ENCODE results near the gene PCDHB1.
"Not testable (repeated sequence)": the region's sequence is repeated elsewhere in the genome, so short reads cannot be mapped to it uniquely, and the experiment has no call there.

Gene PCDHB1

GRCh38 chr5:141077826-141078225 lies 26.7 kb downstream of the PCDHB1 start:
- no peak for DNase-seq (ENCODE audit: low read depth)

GRCh38 chr5:141082228-141082627 lies 31.1 kb downstream of the PCDHB1 start:
- no peak for DNase-seq (ENCODE audit: low read depth)

- DNase-seq (ENCODE audit: low read depth), result peak; percentile 2
These were observed 33.4 kb downstream of the PCDHB1 start for GRCh38 chr5:141084487-141084989.

- no peak for DNase-seq (ENCODE audit: low read depth)
These were observed 43.5 kb downstream of the PCDHB1 start, which contains the start of gene PCDHB2 for GRCh38 chr5:141094481-141095262. PCDHB2 (plus strand) TSS chr5:141094615; CDS start chr5:141094791, 176 bp downstream.

- no peak for DNase-seq (ENCODE audit: low read depth)
These were observed 44.1 kb downstream of the PCDHB1 start for GRCh38 chr5:141095263-141095641.

- DNase-seq (ENCODE audit: low read depth), result not testable (repeated sequence)
These were observed 45.0 kb downstream of the PCDHB1 start for GRCh38 chr5:141096181-141096580.

GRCh38 chr5:141096586-141096985 lies 45.4 kb downstream of the PCDHB1 start:
- DNase-seq (ENCODE audit: low read depth), result not testable (repeated sequence)

- DNase-seq (ENCODE audit: low read depth), result peak; percentile 14
These were observed 49.1 kb downstream of the PCDHB1 start, which contains the start of gene PCDHB3 for GRCh38 chr5:141100243-141100805. PCDHB3 (plus strand) TSS chr5:141100473; CDS start chr5:141100650, 177 bp downstream.

- DNase-seq (ENCODE audit: low read depth), result no peak
These were observed 49.9 kb downstream of the PCDHB1 start for GRCh38 chr5:141101059-141101458.

GRCh38 chr5:141102070-141102469 lies 50.9 kb downstream of the PCDHB1 start:
- not testable (repeated sequence) for DNase-seq (ENCODE audit: low read depth)

- DNase-seq (ENCODE audit: low read depth), result not testable (repeated sequence)
These were observed 51.3 kb downstream of the PCDHB1 start for GRCh38 chr5:141102471-141102870.

- DNase-seq (ENCODE audit: low read depth), result no peak
These were observed 54.2 kb downstream of the PCDHB1 start for GRCh38 chr5:141105350-141105749.
